GM04503 (cell line): ENCODE results near the gene ARMC8.

ENCODE experiments used
- DNase-seq: peaks from one replicate; pipeline ENCODE4 v3.0.0-alpha.2; 2012; ENCODE audit warnings: low read depth

Gene ARMC8

GRCh38 chr3:138245026-138245425, 57.9 kb downstream of the ARMC8 start:
- DNase-seq = no peak

GRCh38 chr3:138249636-138250035, 62.5 kb downstream of the ARMC8 start:
- no peak for DNase-seq

- DNase-seq = no peak
Measured at GRCh38 chr3:138253609-138254008, 66.5 kb downstream of the ARMC8 start.

GRCh38 chr3:138254216-138254615, 67.1 kb downstream of the ARMC8 start:
- no peak for DNase-seq

- DNase-seq = no peak
Measured at GRCh38 chr3:138256022-138256421, 68.9 kb downstream of the ARMC8 start.

- no peak for DNase-seq
Measured at GRCh38 chr3:138257986-138258385, 70.9 kb downstream of the ARMC8 start.

GRCh38 chr3:138259126-138259525, 72.0 kb downstream of the ARMC8 start:
- DNase-seq = no peak

GRCh38 chr3:138260611-138261010, 73.5 kb downstream of the ARMC8 start:
- DNase-seq = no peak

GRCh38 chr3:138263104-138263503, 76.0 kb downstream of the ARMC8 start:
- no peak for DNase-seq

GRCh38 chr3:138265745-138266144, 78.6 kb downstream of the ARMC8 start:
- no peak for DNase-seq

- DNase-seq = no peak
Measured at GRCh38 chr3:138267083-138267482, 80.0 kb downstream of the ARMC8 start.

GRCh38 chr3:138270245-138270644, 83.1 kb downstream of the ARMC8 start:
- no peak for DNase-seq

GRCh38 chr3:138271189-138271794, 84.2 kb downstream of the ARMC8 start:
- no peak for DNase-seq

- no peak for DNase-seq
Measured at GRCh38 chr3:138281561-138281960, 94.5 kb downstream of the ARMC8 start.

GRCh38 chr3:138282836-138283235, 95.7 kb downstream of the ARMC8 start:
- DNase-seq = no peak

- DNase-seq = no peak
Measured at GRCh38 chr3:138284079-138284478, 97.0 kb downstream of the ARMC8 start.

GRCh38 chr3:138284957-138285477, 97.9 kb downstream of the ARMC8 start:
- DNase-seq = no peak

GRCh38 chr3:138289260-138289659, 102.2 kb downstream of the ARMC8 start:
- no peak for DNase-seq

GRCh38 chr3:138289701-138290100, 102.6 kb downstream of the ARMC8 start:
- no peak for DNase-seq

GRCh38 chr3:138296639-138297038, 109.5 kb downstream of the ARMC8 start:
- no peak for DNase-seq

GRCh38 chr3:138297059-138297607, 110.0 kb downstream of the ARMC8 start:
- no peak for DNase-seq

- DNase-seq = no peak
Measured at GRCh38 chr3:138297876-138298275, 110.8 kb downstream of the ARMC8 start.

GRCh38 chr3:138300647-138301046, 113.5 kb downstream of the ARMC8 start:
- no peak for DNase-seq

GRCh38 chr3:138303474-138303873, 116.4 kb downstream of the ARMC8 start:
- no peak for DNase-seq
